GM18511 (cell line): Measurements from ENCODE around the gene TRAPPC2L.

Source experiments
- ATAC-seq: cut with Tn5 transposase; IDR thresholded peaks from one replicate; pipeline ENCODE4 v1.9.1; 2021; ENCODE audit warnings: mild to moderate bottlenecking, moderate library complexity; ENCODE audit not compliant: unreplicated experiment

Gene TRAPPC2L

GRCh38 chr16:88856122-88856827 lies 652 bp upstream of the TRAPPC2L start:
- ATAC-seq: no peak

- peak; percentile 50 for ATAC-seq
Observed at GRCh38 chr16:88857728-88858339, 907 bp downstream of the TRAPPC2L start.

- no peak for ATAC-seq
Observed at GRCh38 chr16:88859381-88860091, 2.6 kb downstream of the TRAPPC2L start.

GRCh38 chr16:88861359-88861758 lies 4.4 kb downstream of the TRAPPC2L start:
- no peak for ATAC-seq

GRCh38 chr16:88862968-88863367 lies 6.0 kb downstream of the TRAPPC2L start:
- no peak for ATAC-seq

- no peak for ATAC-seq
Observed at GRCh38 chr16:88863426-88863825, 6.5 kb downstream of the TRAPPC2L start.

GRCh38 chr16:88864099-88864498 lies 7.2 kb downstream of the TRAPPC2L start:
- no peak for ATAC-seq

GRCh38 chr16:88864521-88864920 lies 7.6 kb downstream of the TRAPPC2L start:
- ATAC-seq: no peak

- ATAC-seq: no peak
Observed at GRCh38 chr16:88865310-88865709, 8.4 kb downstream of the TRAPPC2L start.

- no peak for ATAC-seq
Observed at GRCh38 chr16:88865742-88866141, 8.8 kb downstream of the TRAPPC2L start.

- ATAC-seq: no peak
Observed at GRCh38 chr16:88866151-88866920, 9.4 kb downstream of the TRAPPC2L start, which contains the start of gene PABPN1L. Gene PABPN1L, minus strand, starts transcription at chr16:88866660. Its CDS starts 54 bp downstream, at chr16:88866606.

- no peak for ATAC-seq
Observed at GRCh38 chr16:88867581-88868246, 10.8 kb downstream of the TRAPPC2L start.

- no peak for ATAC-seq
Observed at GRCh38 chr16:88868974-88869672, 12.2 kb downstream of the TRAPPC2L start.

- no peak for ATAC-seq
Observed at GRCh38 chr16:88869673-88869980, 12.7 kb downstream of the TRAPPC2L start.

- no peak for ATAC-seq
Observed at GRCh38 chr16:88870608-88871348, 13.9 kb downstream of the TRAPPC2L start.

GRCh38 chr16:88871349-88871702 lies 14.4 kb downstream of the TRAPPC2L start:
- no peak for ATAC-seq

GRCh38 chr16:88871730-88872416 lies 14.9 kb downstream of the TRAPPC2L start:
- no peak for ATAC-seq

GRCh38 chr16:88872650-88873331 lies 15.9 kb downstream of the TRAPPC2L start:
- no peak for ATAC-seq
